Activated naive CD4-positive, alpha-beta T cell treated with anti-CD3 and anti-CD28 coated beads, Interleukin-2, amount 10 ng/mL, durations not matched to agents 7 days and 5 days (primary cell): Measurements from ENCODE around the gene FETUB.
"Not testable (repeated sequence)": the region's sequence is repeated elsewhere in the genome, so short reads cannot be mapped to it uniquely, and the experiment has no call there.

Experiments
- CTCF ChIA-PET: fragments of 350-600 bp; sonication (Branson Sonifier 250); formaldehyde crosslinking; loops from one replicate; lab custom pipeline; 2021; ENCODE audit warnings: antibody characterized with exemption; lab: Charles Lee
- DNase-seq: peaks from one replicate; pipeline ENCODE4 v3.0.0-alpha.2; 2020
- H3K27ac Mint-ChIP-seq: one replicate; pipeline ENCODE4 v1.8.0; 2021; ENCODE audit warnings: mild to moderate bottlenecking, moderate library complexity, mixed read lengths
- H3K27me3 Mint-ChIP-seq: one replicate; pipeline ENCODE4 v1.8.0; 2021; ENCODE audit warnings: mild to moderate bottlenecking, mixed read lengths
- H3K36me3 Mint-ChIP-seq: one replicate; pipeline ENCODE4 v1.8.0; 2021; ENCODE audit warnings: mixed read lengths
- H3K4me1 Mint-ChIP-seq: one replicate; pipeline ENCODE4 v1.8.0; 2021; ENCODE audit warnings: mixed read lengths
- H3K4me3 Mint-ChIP-seq: one replicate; pipeline ENCODE4 v1.8.0; 2021; ENCODE audit warnings: mild to moderate bottlenecking, moderate library complexity, mixed read lengths
- H3K9me3 Mint-ChIP-seq: one replicate; pipeline ENCODE4 v1.8.0; 2021; ENCODE audit warnings: mixed read lengths

Gene FETUB

GRCh38 chr3:186634207-186634606 is 6.0 kb upstream of the FETUB start:
- H3K9me3 Mint-ChIP-seq, H3K4me1 Mint-ChIP-seq, H3K27ac Mint-ChIP-seq, CTCF ChIA-PET, H3K36me3 Mint-ChIP-seq, DNase-seq, H3K4me3 Mint-ChIP-seq: not testable (repeated sequence)
- peaks cover 17% of the 10 kb centered on the region for H3K27me3 Mint-ChIP-seq

- DNase-seq = no peak
- Mint-ChIP-seq H3K27me3 (peaks cover 17% of the 10 kb centered on the region), H3K27ac (no peak overlapping the region), H3K4me3 (no peak overlapping the region), H3K4me1 (no peaks in the 10 kb centered on the region), H3K9me3 (no peaks in the 10 kb centered on the region), H3K36me3 (no peaks in the 10 kb centered on the region)
- CTCF ChIA-PET = interaction anchor here (0.9 kb wide), 1 partner anchor 18 kb away, joined by 3 read pairs; no protein-coding TSS in a partner anchor
Measured at GRCh38 chr3:186635532-186635931, 4.7 kb upstream of the FETUB start.

GRCh38 chr3:186636536-186636935 is 3.7 kb upstream of the FETUB start:
- H3K4me3 Mint-ChIP-seq = no peak overlapping the region
- H3K27me3 Mint-ChIP-seq = peaks cover 11% of the 10 kb centered on the region
- no peaks in the 10 kb centered on the region for H3K9me3 Mint-ChIP-seq
- no peak overlapping the region for H3K27ac Mint-ChIP-seq
- H3K36me3 Mint-ChIP-seq = no peaks in the 10 kb centered on the region
- H3K4me1 Mint-ChIP-seq = no peaks in the 10 kb centered on the region
- CTCF ChIA-PET = no interaction called here
- no peak for DNase-seq

GRCh38 chr3:186637686-186638085 is 2.5 kb upstream of the FETUB start:
- no peak overlapping the region for H3K27ac Mint-ChIP-seq
- no peaks in the 10 kb centered on the region for H3K4me1 Mint-ChIP-seq
- no peaks in the 10 kb centered on the region for H3K9me3 Mint-ChIP-seq
- H3K27me3 Mint-ChIP-seq = peaks cover 11% of the 10 kb centered on the region
- H3K4me3 Mint-ChIP-seq = no peak overlapping the region
- CTCF ChIA-PET = no interaction called here
- DNase-seq = no peak
- no peaks in the 10 kb centered on the region for H3K36me3 Mint-ChIP-seq

- peaks cover 11% of the 10 kb centered on the region for H3K27me3 Mint-ChIP-seq
Measured at GRCh38 chr3:186638259-186638658, 1.9 kb upstream of the FETUB start.

GRCh38 chr3:186640473-186640818 is 247 bp downstream of the FETUB start:
- no peak for DNase-seq
- H3K9me3 Mint-ChIP-seq = no peaks in the 10 kb centered on the region
- H3K27me3 Mint-ChIP-seq = peaks cover 11% of the 10 kb centered on the region
- no peak overlapping the region for H3K27ac Mint-ChIP-seq
- no peak overlapping the region for H3K4me3 Mint-ChIP-seq
- CTCF ChIA-PET = interaction anchor here (1.0 to 1.3 kb wide), 2 partner anchors 11 to 23 kb away, joined by 3 read pairs; no protein-coding TSS in a partner anchor
- no peaks in the 10 kb centered on the region for H3K36me3 Mint-ChIP-seq
- H3K4me1 Mint-ChIP-seq = peaks cover 8% of the 10 kb centered on the region

More at GRCh38 chr3:186638259-186638658, 1.9 kb upstream of the FETUB start:
- H3K9me3 Mint-ChIP-seq = no peaks in the 10 kb centered on the region
- no peaks in the 10 kb centered on the region for H3K36me3 Mint-ChIP-seq
- CTCF ChIA-PET = no interaction called here
- no peak for DNase-seq
- peaks cover 3% of the 10 kb centered on the region for H3K4me1 Mint-ChIP-seq
- H3K27ac Mint-ChIP-seq = no peak overlapping the region
- no peak overlapping the region for H3K4me3 Mint-ChIP-seq

- no peak overlapping the region for H3K27ac Mint-ChIP-seq
- H3K9me3 Mint-ChIP-seq = no peaks in the 10 kb centered on the region
- peaks cover 8% of the 10 kb centered on the region for H3K4me1 Mint-ChIP-seq
- DNase-seq = no peak
- CTCF ChIA-PET = interaction anchor here (1.0 to 1.3 kb wide), 3 partner anchors 10 to 26 kb away, joined by 3 to 4 read pairs (median 3); no protein-coding TSS in a partner anchor
- H3K27me3 Mint-ChIP-seq = peaks cover 11% of the 10 kb centered on the region
- H3K4me3 Mint-ChIP-seq = no peak overlapping the region
- no peaks in the 10 kb centered on the region for H3K36me3 Mint-ChIP-seq
Measured at GRCh38 chr3:186640929-186641328, 730 bp downstream of the FETUB start.

GRCh38 chr3:186642014-186642413 is 1.8 kb downstream of the FETUB start:
- H3K4me1 Mint-ChIP-seq = peaks cover 8% of the 10 kb centered on the region
- H3K36me3 Mint-ChIP-seq = no peaks in the 10 kb centered on the region
- CTCF ChIA-PET = interaction anchor here (1.2 to 1.3 kb wide), 3 partner anchors 9 to 665 kb away, joined by 3 to 4 read pairs (median 3); no protein-coding TSS in a partner anchor
- no peaks in the 10 kb centered on the region for H3K9me3 Mint-ChIP-seq
- no peak for DNase-seq
- peaks cover 11% of the 10 kb centered on the region for H3K27me3 Mint-ChIP-seq
- H3K4me3 Mint-ChIP-seq = no peak overlapping the region
- no peak overlapping the region for H3K27ac Mint-ChIP-seq

- DNase-seq = no peak
- Mint-ChIP-seq H3K4me1 (peaks cover 8% of the 10 kb centered on the region), H3K27me3 (peaks cover 6% of the 10 kb centered on the region), H3K27ac (no peak overlapping the region), H3K4me3 (no peak overlapping the region), H3K36me3 (no peaks in the 10 kb centered on the region), H3K9me3 (no peaks in the 10 kb centered on the region)
- CTCF ChIA-PET = interaction anchor here (1.0 kb wide), 1 partner anchor 55 kb away, joined by 3 read pairs; no protein-coding TSS in a partner anchor
Measured at GRCh38 chr3:186643493-186643892, 3.3 kb downstream of the FETUB start.

- no peaks in the 10 kb centered on the region for H3K36me3 Mint-ChIP-seq
- H3K27ac Mint-ChIP-seq = no peak overlapping the region
- no peaks in the 10 kb centered on the region for H3K9me3 Mint-ChIP-seq
- CTCF ChIA-PET = interaction anchor here (1.0 kb wide), 1 partner anchor 27 kb away, joined by 5 read pairs; no protein-coding TSS in a partner anchor
- DNase-seq = no peak
- H3K4me1 Mint-ChIP-seq = peaks cover 8% of the 10 kb centered on the region
- H3K27me3 Mint-ChIP-seq = peaks cover 6% of the 10 kb centered on the region
- H3K4me3 Mint-ChIP-seq = no peak overlapping the region
Measured at GRCh38 chr3:186644683-186645082, 4.5 kb downstream of the FETUB start.

GRCh38 chr3:186646106-186646505 is 5.9 kb downstream of the FETUB start:
- Mint-ChIP-seq H3K27me3 (peaks cover 1% of the 10 kb centered on the region), H3K36me3 (no peaks in the 10 kb centered on the region), H3K9me3 (no peaks in the 10 kb centered on the region), H3K4me3 (no peak overlapping the region), H3K27ac (no peak overlapping the region), H3K4me1 (peaks cover 8% of the 10 kb centered on the region)
- DNase-seq = no peak
- CTCF ChIA-PET = no interaction called here

- Mint-ChIP-seq H3K4me1 (peaks cover 8% of the 10 kb centered on the region), H3K4me3 (no peak overlapping the region), H3K27ac (no peak overlapping the region), H3K9me3 (no peaks in the 10 kb centered on the region), H3K27me3 (peaks cover 7% of the 10 kb centered on the region), H3K36me3 (no peaks in the 10 kb centered on the region)
- CTCF ChIA-PET = interaction anchor here (0.7 kb wide), 1 partner anchor 174 kb away, joined by 3 read pairs; no protein-coding TSS in a partner anchor
- no peak for DNase-seq
Measured at GRCh38 chr3:186646841-186647240, 6.6 kb downstream of the FETUB start.

GRCh38 chr3:186648851-186649250 is 8.7 kb downstream of the FETUB start:
- CTCF ChIA-PET = no interaction called here
- Mint-ChIP-seq H3K4me3 (no peak overlapping the region), H3K27me3 (peaks cover 20% of the 10 kb centered on the region), H3K4me1 (peaks cover 3% of the 10 kb centered on the region), H3K9me3 (no peaks in the 10 kb centered on the region), H3K36me3 (no peaks in the 10 kb centered on the region), H3K27ac (no peak overlapping the region)
- DNase-seq = no peak

GRCh38 chr3:186651678-186652215 is 11.5 kb downstream of the FETUB start:
- Mint-ChIP-seq H3K9me3 (no peaks in the 10 kb centered on the region), H3K27me3 (peaks cover 24% of the 10 kb centered on the region), H3K36me3 (no peaks in the 10 kb centered on the region), H3K4me1 (no peaks in the 10 kb centered on the region), H3K4me3 (no peak overlapping the region), H3K27ac (no peak overlapping the region)
- no peak for DNase-seq
- CTCF ChIA-PET = interaction anchor here (1.3 kb wide), 1 partner anchor 11 kb away, joined by 3 read pairs; no protein-coding TSS in a partner anchor

GRCh38 chr3:186653080-186653707 is 13.0 kb downstream of the FETUB start:
- peaks cover 35% of the 10 kb centered on the region for H3K27me3 Mint-ChIP-seq
- H3K27ac Mint-ChIP-seq = no peak overlapping the region
- no peak for DNase-seq
- H3K4me3 Mint-ChIP-seq = no peak overlapping the region
- H3K9me3 Mint-ChIP-seq = no peaks in the 10 kb centered on the region
- H3K36me3 Mint-ChIP-seq = no peaks in the 10 kb centered on the region
- no peaks in the 10 kb centered on the region for H3K4me1 Mint-ChIP-seq
- CTCF ChIA-PET = no interaction called here
